ENCODE results near the gene MUC4.

GRCh38 chr3:195806211-195806915, 5.4 kb downstream of the MUC4 start:
- no peak for TF ChIP-seq POLR2A (IDR thresholded peaks at IDR 0.05)
- no peak for TF ChIP-seq CTCF (IDR thresholded peaks at IDR 0.05)
